ENCODE data around the gene POU5F2. TPM values are rescaled to one million over a fixed set of nuclear protein-coding genes. Genes with fewer than 3 reads are reported as not detected.

POU5F2 gene
- total RNA-seq, 1 donor from 2014 or later, result 1.8 TPM

- Histone ChIP-seq H3K4me1 (no peaks in the 10 kb centered on the region), H3K9me3 (no peaks in the 10 kb centered on the region), H3K27me3 (ENCODE audit: low read depth) (no peaks in the 10 kb centered on the region), H3K4me3 (no peak overlapping the region), H3K27ac (no peak overlapping the region), H3K36me3 (no peaks in the 10 kb centered on the region)
- ATAC-seq, result no peak
- intact Hi-C loops (cut with DNase I), result no loop called here
- DNase-seq, result no peak
- TF ChIP-seq CTCF (IDR thresholded peaks at IDR 0.05), result no peak
Measured at GRCh38 chr5:93724791-93725190, 16.6 kb downstream of the POU5F2 start.

- DNase-seq (no peak), ATAC-seq (no peak)
- no peaks in the 10 kb centered on the region for H3K36me3 ChIP-seq
- no peaks in the 10 kb centered on the region for H3K4me1 ChIP-seq
- no peak overlapping the region for H3K27ac ChIP-seq
- intact Hi-C loops (cut with DNase I), result no loop called here
- H3K4me3 ChIP-seq, result no peak overlapping the region
- H3K27me3 ChIP-seq (ENCODE audit: low read depth), result no peaks in the 10 kb centered on the region
- H3K9me3 ChIP-seq, result no peaks in the 10 kb centered on the region
- no peak for TF ChIP-seq CTCF (IDR thresholded peaks at IDR 0.05)
Measured at GRCh38 chr5:93723681-93724080, 17.7 kb downstream of the POU5F2 start.

- TF ChIP-seq CTCF (IDR thresholded peaks at IDR 0.05), result no peak
- Histone ChIP-seq H3K4me3 (no peak overlapping the region), H3K4me1 (no peaks in the 10 kb centered on the region), H3K9me3 (no peaks in the 10 kb centered on the region), H3K27me3 (ENCODE audit: low read depth) (no peaks in the 10 kb centered on the region), H3K36me3 (no peaks in the 10 kb centered on the region), H3K27ac (no peak overlapping the region)
- intact Hi-C loops (cut with DNase I), result no loop called here
- ATAC-seq (no peak), DNase-seq (no peak)
Measured at GRCh38 chr5:93723005-93723404, 18.4 kb downstream of the POU5F2 start.

- H3K4me1 ChIP-seq, result no peaks in the 10 kb centered on the region
- DNase-seq (no peak), ATAC-seq (no peak)
- no peaks in the 10 kb centered on the region for H3K36me3 ChIP-seq
- H3K27me3 ChIP-seq (ENCODE audit: low read depth), result no peaks in the 10 kb centered on the region
- no peaks in the 10 kb centered on the region for H3K9me3 ChIP-seq
- no peak overlapping the region for H3K4me3 ChIP-seq
- intact Hi-C loops (cut with DNase I), result no loop called here
- no peak overlapping the region for H3K27ac ChIP-seq
- no peak for TF ChIP-seq CTCF (IDR thresholded peaks at IDR 0.05)
Measured at GRCh38 chr5:93722588-93722987, 18.8 kb downstream of the POU5F2 start.

GRCh38 chr5:93721511-93721910 lies 19.9 kb downstream of the POU5F2 start:
- Histone ChIP-seq H3K4me1 (no peaks in the 10 kb centered on the region), H3K27me3 (ENCODE audit: low read depth) (no peaks in the 10 kb centered on the region), H3K9me3 (no peaks in the 10 kb centered on the region), H3K36me3 (no peaks in the 10 kb centered on the region), H3K4me3 (no peak overlapping the region), H3K27ac (no peak overlapping the region)
- TF ChIP-seq CTCF (IDR thresholded peaks at IDR 0.05), result no peak
- intact Hi-C loops (cut with DNase I), result no loop called here
- no peak for DNase-seq
- ATAC-seq, result no peak

GRCh38 chr5:93721071-93721470 lies 20.3 kb downstream of the POU5F2 start:
- intact Hi-C loops (cut with DNase I), result no loop called here
- no peak for TF ChIP-seq CTCF (IDR thresholded peaks at IDR 0.05)
- no peak overlapping the region for H3K4me3 ChIP-seq
- no peaks in the 10 kb centered on the region for H3K4me1 ChIP-seq
- DNase-seq (no peak), ATAC-seq (no peak)
- no peaks in the 10 kb centered on the region for H3K36me3 ChIP-seq
- no peaks in the 10 kb centered on the region for H3K27me3 ChIP-seq (ENCODE audit: low read depth)
- no peak overlapping the region for H3K27ac ChIP-seq
- H3K9me3 ChIP-seq, result no peaks in the 10 kb centered on the region
